Karpas-422 (cell line): Measurements from ENCODE around the gene C10orf143. TPM values are rescaled to one million over a fixed set of nuclear protein-coding genes. Genes with fewer than 3 reads are reported as not detected.
"Not testable (repeated sequence)": the region's sequence is repeated elsewhere in the genome, so short reads cannot be mapped to it uniquely, and the experiment has no call there.

Experiments
- DNase-seq: peaks from one replicate; pipeline ENCODE4 v3.0.0-alpha.2; 2015
- H2AFZ ChIP-seq: fragments of 200-600 bp; sonication (generic); 2 replicates; pipeline ENCODE4 v1.6.1; 2014; ENCODE audit warnings: antibody characterized with exemption, low read length, mixed read lengths
- H3K27ac ChIP-seq: fragments of 200-600 bp; sonication (generic); 2 replicates; pipeline ENCODE4 v1.5.1; 2014; ENCODE audit warnings: mild to moderate bottlenecking, low read length, moderate library complexity
- H3K27me3 ChIP-seq: fragments of 200-600 bp; sonication (generic); 2 replicates; pipeline ENCODE4 v1.6.1; 2014; ENCODE audit warnings: low read length, mixed read lengths
- H3K36me3 ChIP-seq: fragments of 200-600 bp; sonication (generic); 2 replicates; pipeline ENCODE4 v1.6.1; 2014; ENCODE audit warnings: low read length, mixed read lengths; ENCODE audit not compliant: insufficient read depth
- H3K4me1 ChIP-seq: fragments of 200-600 bp; sonication (generic); 2 replicates; pipeline ENCODE4 v1.6.1; 2014; ENCODE audit warnings: mild to moderate bottlenecking, low read length, mixed read lengths
- H3K4me2 ChIP-seq: fragments of 200-600 bp; sonication (generic); 2 replicates; pipeline ENCODE4 v1.6.1; 2014; ENCODE audit warnings: low read length, low read depth, mild to moderate bottlenecking; ENCODE audit not compliant: poor library complexity, severe bottlenecking
- H3K4me3 ChIP-seq: fragments of 200-600 bp; sonication (generic); 2 replicates; pipeline ENCODE4 v1.5.1; 2014; ENCODE audit warnings: mild to moderate bottlenecking, antibody characterized with exemption, low read length, mixed read lengths
- H3K79me2 ChIP-seq: fragments of 200-600 bp; sonication (generic); 2 replicates; pipeline ENCODE4 v1.6.1; 2014; ENCODE audit warnings: mild to moderate bottlenecking, low read length, mixed read lengths
- H3K9ac ChIP-seq: fragments of 200-600 bp; sonication (generic); 2 replicates; pipeline ENCODE4 v1.6.0; 2014; ENCODE audit warnings: low read length
- H3K9me2 ChIP-seq: fragments of 200-600 bp; sonication (generic), shearing (Covaris generic); replicated peaks from 2 replicates; pipeline ENCODE4 v1.6.0; 2014; ENCODE audit warnings: mild to moderate bottlenecking, low read length, moderate library complexity; ENCODE audit not compliant: insufficient read depth
- H3K9me3 ChIP-seq: fragments of 300-700, 200-600 bp; sonication (generic); 2 replicates; pipeline ENCODE4 v1.6.1; 2014; ENCODE audit warnings: low read length, mixed read lengths
- H4K20me1 ChIP-seq: fragments of 200-600 bp; sonication (generic); 2 replicates; pipeline ENCODE4 v1.6.1; 2014; ENCODE audit warnings: mild to moderate bottlenecking, antibody characterized with exemption, low read length, low read depth; ENCODE audit not compliant: insufficient read depth
- total RNA-seq: library from RNA; depleted of rRNA; stranded (reverse); fragments of >200 nt; shearing (Covaris generic); gene quantifications from 2 replicates; pipeline ENCODE4 v1.2.3, GENCODE V29; 2014; ENCODE audit warnings: low replicate concordance

The C10orf143 gene
- total RNA-seq, 1 experiment from 2014 or later = 0.75 TPM

DNA sequence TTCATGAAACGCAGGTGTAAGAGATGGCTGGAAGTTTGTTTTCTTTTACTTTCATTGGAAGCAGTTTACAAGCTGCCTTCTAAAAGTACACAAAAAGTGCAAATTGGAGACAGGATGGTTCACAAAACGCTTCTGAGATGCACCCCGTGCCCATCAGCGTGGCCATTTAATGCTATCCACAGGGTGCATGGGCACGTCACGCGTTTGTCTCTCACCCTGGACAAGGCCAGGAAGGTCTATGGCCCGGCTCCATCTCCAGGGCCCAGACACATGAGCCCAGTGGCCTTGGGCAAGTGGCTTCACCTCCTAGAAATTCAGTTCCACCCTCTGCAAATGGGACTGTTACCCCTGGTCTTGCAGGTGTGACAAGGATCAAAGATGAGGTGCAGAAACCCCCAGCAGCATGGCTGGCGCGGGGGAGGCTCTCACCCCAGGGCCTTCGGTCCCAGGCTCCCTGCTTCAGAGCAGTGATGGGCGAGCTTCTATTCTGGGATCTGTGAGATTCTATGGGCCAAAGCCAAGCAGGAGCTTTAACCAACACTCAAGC lies 85.8 kb downstream of the C10orf143 start:
- H3K27ac ChIP-seq = no peak overlapping the region
- H4K20me1 ChIP-seq = no peaks in the 10 kb centered on the region
- H3K9me2 ChIP-seq = no peaks in the 10 kb centered on the region
- H3K4me2 ChIP-seq = no peak overlapping the region
- no peak for DNase-seq
- H3K4me3 ChIP-seq = no peak overlapping the region
- no peaks in the 10 kb centered on the region for H3K9me3 ChIP-seq
- no peaks in the 10 kb centered on the region for H3K36me3 ChIP-seq
- H2AFZ ChIP-seq = no peak overlapping the region
- no peaks in the 10 kb centered on the region for H3K27me3 ChIP-seq
- no peaks in the 10 kb centered on the region for H3K79me2 ChIP-seq
- H3K4me1 ChIP-seq = no peaks in the 10 kb centered on the region
- no peak overlapping the region for H3K9ac ChIP-seq

GRCh38 chr10:130024326-130024725 lies 86.3 kb downstream of the C10orf143 start:
- H3K4me2 ChIP-seq, H3K9ac ChIP-seq, H3K9me3 ChIP-seq, H3K4me3 ChIP-seq, DNase-seq, H3K36me3 ChIP-seq, H4K20me1 ChIP-seq, H2AFZ ChIP-seq, H3K79me2 ChIP-seq, H3K27me3 ChIP-seq, H3K9me2 ChIP-seq, H3K4me1 ChIP-seq, H3K27ac ChIP-seq: not testable (repeated sequence)

- Histone ChIP-seq H2AFZ (no peak overlapping the region), H3K9me2 (no peaks in the 10 kb centered on the region), H3K36me3 (no peaks in the 10 kb centered on the region), H3K9ac (no peak overlapping the region), H3K4me2 (no peak overlapping the region), H4K20me1 (no peaks in the 10 kb centered on the region), H3K9me3 (no peaks in the 10 kb centered on the region), H3K27ac (no peak overlapping the region), H3K4me3 (no peak overlapping the region), H3K4me1 (no peaks in the 10 kb centered on the region), H3K27me3 (no peaks in the 10 kb centered on the region), H3K79me2 (no peaks in the 10 kb centered on the region)
- no peak for DNase-seq
Observed at GRCh38 chr10:130023454-130024230, 87.0 kb downstream of the C10orf143 start.

GRCh38 chr10:130022511-130023299 lies 87.9 kb downstream of the C10orf143 start:
- H3K4me2 ChIP-seq = no peak overlapping the region
- H3K4me3 ChIP-seq = no peak overlapping the region
- H3K36me3 ChIP-seq = no peaks in the 10 kb centered on the region
- H3K79me2 ChIP-seq = no peaks in the 10 kb centered on the region
- H3K9ac ChIP-seq = no peak overlapping the region
- no peaks in the 10 kb centered on the region for H3K27me3 ChIP-seq
- H3K9me3 ChIP-seq = no peaks in the 10 kb centered on the region
- H3K27ac ChIP-seq = no peak overlapping the region
- H3K9me2 ChIP-seq = no peaks in the 10 kb centered on the region
- no peaks in the 10 kb centered on the region for H3K4me1 ChIP-seq
- no peak overlapping the region for H2AFZ ChIP-seq
- DNase-seq = no peak
- H4K20me1 ChIP-seq = no peaks in the 10 kb centered on the region

DNA sequence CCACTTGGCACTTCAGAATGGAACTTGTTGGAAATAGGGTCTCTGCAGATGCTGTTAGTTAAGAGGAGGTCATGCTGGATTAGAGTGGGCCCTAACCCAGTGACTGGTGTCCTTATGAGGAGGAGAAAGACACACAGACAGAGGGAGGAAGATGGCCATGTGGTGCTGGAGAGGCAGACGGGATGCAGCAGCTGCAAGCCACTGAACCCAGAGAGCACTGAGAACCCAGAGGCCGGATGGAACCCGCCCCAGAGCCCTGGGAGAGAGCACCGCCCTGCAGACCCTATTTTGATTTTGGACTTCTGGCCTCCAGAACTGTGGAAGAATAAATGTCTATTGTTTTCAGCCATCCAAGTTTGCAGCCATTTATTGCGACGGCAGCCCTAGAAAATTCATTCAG lies 88.5 kb downstream of the C10orf143 start:
- Histone ChIP-seq H3K27me3 (no peaks in the 10 kb centered on the region), H3K79me2 (no peaks in the 10 kb centered on the region), H3K36me3 (no peaks in the 10 kb centered on the region), H3K4me3 (no peak overlapping the region), H3K9me2 (no peaks in the 10 kb centered on the region), H2AFZ (no peak overlapping the region), H3K4me2 (no peak overlapping the region), H3K9me3 (no peaks in the 10 kb centered on the region), H3K9ac (no peak overlapping the region), H3K27ac (no peak overlapping the region), H4K20me1 (no peaks in the 10 kb centered on the region), H3K4me1 (no peaks in the 10 kb centered on the region)
- DNase-seq = no peak

GRCh38 chr10:130021383-130021950 lies 89.2 kb downstream of the C10orf143 start:
- Histone ChIP-seq H3K9me2 (no peaks in the 10 kb centered on the region), H3K4me2 (no peak overlapping the region), H4K20me1 (no peaks in the 10 kb centered on the region), H3K9ac (no peak overlapping the region), H3K27ac (no peak overlapping the region), H3K36me3 (no peaks in the 10 kb centered on the region), H3K4me1 (no peaks in the 10 kb centered on the region), H3K4me3 (no peak overlapping the region), H3K79me2 (no peaks in the 10 kb centered on the region), H2AFZ (no peak overlapping the region), H3K9me3 (no peaks in the 10 kb centered on the region), H3K27me3 (no peaks in the 10 kb centered on the region)
- no peak for DNase-seq

DNA sequence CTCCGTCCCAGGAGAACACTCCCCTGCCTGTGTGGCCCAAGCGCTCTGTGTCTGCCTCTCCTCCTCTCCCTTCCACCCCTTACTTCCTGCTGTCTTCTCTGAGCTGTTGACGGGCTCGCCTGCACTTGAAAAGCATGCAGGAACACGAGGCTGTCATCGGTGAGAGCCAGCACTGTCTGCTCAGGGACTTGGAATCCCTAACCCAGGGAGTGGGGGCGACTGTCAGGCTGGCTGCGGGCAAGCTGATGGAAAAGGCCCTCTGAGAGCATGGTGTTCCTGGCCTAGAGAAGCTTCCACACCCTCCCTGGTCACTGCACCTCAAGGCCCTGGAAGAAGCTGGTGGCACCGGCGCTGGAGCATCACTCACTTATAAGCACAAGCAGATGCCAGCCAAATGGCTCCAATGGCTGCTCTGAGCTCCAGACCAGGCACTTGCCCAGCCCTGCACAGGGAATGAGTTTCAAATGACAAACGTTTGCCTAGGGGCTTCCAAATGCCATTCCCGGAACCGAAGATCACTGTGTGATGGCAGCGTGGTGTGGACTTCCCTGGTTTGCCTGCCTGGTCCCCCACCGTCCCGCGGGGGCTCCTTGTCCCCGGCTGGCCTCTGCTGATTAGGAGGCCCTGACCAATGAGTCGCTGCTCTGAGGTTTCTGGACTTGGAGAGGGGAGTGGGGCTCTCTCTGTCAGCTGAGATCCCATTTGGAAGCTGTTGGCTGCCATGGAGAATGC lies 89.8 kb downstream of the C10orf143 start:
- Histone ChIP-seq H3K36me3 (no peaks in the 10 kb centered on the region), H3K27me3 (no peaks in the 10 kb centered on the region), H3K4me2 (no peak overlapping the region), H3K4me1 (no peaks in the 10 kb centered on the region), H2AFZ (no peak overlapping the region), H4K20me1 (no peaks in the 10 kb centered on the region), H3K27ac (no peak overlapping the region), H3K9me3 (no peaks in the 10 kb centered on the region), H3K4me3 (no peak overlapping the region), H3K9me2 (no peaks in the 10 kb centered on the region), H3K9ac (no peak overlapping the region), H3K79me2 (no peaks in the 10 kb centered on the region)
- DNase-seq = no peak
